GM18519 (cell line): Measurements from ENCODE around the gene IFNGR2.
"Not testable (repeated sequence)": the region's sequence is repeated elsewhere in the genome, so short reads cannot be mapped to it uniquely, and the experiment has no call there.

Experiments
- ATAC-seq: cut with Tn5 transposase; IDR thresholded peaks from one replicate; pipeline ENCODE4 v1.9.1; 2021; ENCODE audit warnings: mild to moderate bottlenecking, moderate library complexity; ENCODE audit not compliant: unreplicated experiment, low FRiP score

The IFNGR2 gene

DNA sequence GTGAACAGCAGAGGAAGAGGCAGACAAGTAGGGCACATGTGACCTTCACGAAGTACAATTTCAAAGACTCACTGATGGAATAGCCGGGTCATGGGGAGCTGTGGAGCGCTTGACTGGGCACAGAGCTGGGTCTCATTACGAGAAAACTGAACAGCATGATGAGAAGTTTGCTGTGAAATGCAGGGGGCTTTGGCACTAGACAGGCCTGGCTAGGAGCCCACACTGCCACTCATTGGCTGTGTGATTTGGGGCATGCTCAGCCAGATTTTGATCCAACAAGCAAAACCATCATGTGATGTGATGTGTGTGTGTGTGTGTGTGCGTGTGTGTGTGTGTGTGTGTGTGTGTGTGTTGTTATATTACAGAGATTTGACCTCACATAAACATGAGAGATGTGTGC is 4.9 kb upstream of the IFNGR2 start:
- ATAC-seq = no peak

DNA sequence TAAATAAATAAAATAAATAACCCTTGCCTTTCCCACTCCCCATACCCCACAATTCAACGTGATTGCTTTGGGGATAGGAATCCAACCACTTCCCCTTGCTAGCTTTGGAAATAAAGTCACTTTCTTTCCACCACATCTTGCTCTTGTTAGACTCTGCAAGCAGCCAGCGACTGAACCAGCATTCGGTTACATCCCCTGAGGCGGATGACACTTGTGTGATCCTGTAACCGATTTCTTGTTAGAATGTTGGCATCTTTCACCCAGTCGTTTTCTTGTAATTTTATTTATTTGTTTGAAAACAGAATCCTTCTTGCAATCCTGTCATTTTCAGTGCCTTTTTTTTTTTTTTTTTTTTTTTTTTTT is 1.6 kb upstream of the IFNGR2 start:
- no peak for ATAC-seq

DNA sequence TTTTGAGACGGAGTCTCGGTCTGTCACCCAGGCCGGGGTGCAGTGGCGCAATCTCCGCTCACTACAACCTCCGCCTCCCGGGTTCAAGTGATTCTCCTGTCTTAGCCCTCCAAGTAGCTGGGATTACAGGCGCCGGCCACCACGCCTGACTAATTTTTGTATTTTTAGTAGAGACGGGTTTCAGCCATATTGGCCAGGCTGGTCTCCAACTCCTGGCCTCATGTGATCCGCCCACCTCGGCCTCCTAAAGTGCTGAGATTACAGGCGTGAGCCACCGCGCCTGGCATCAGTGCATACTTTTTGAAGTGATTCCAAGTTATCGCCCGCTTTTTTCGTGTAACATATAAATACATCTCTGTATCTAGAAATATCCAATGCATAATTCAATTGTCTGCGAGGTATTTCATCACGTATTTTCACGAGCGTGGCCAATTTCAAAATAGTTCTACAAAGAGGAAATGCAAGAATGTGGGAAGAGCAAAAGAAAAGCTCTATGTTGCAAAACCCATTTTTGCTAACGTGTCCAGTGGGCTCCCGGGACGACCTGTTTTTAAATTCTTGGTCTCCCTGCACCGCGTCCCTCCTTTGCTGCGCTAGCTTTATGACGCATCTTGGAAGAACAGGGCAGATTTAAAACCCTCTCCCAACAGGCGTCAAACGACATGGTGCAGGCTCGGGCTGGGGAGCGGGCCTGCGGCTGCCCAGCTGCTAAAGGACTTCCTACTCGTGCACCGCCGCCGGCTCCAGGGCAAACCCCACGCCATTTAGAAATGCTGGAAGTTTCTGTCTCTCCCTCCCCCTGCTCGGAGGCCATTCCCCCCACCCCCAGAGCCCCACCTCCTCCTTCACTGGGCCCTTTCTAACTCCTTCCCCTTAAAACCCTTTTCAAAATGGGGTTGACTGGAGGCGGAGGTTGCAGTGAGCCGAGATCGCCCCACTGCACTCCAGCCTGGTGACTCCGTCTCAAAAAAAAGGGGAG is 923 bp upstream of the IFNGR2 start:
- no peak for ATAC-seq

DNA sequence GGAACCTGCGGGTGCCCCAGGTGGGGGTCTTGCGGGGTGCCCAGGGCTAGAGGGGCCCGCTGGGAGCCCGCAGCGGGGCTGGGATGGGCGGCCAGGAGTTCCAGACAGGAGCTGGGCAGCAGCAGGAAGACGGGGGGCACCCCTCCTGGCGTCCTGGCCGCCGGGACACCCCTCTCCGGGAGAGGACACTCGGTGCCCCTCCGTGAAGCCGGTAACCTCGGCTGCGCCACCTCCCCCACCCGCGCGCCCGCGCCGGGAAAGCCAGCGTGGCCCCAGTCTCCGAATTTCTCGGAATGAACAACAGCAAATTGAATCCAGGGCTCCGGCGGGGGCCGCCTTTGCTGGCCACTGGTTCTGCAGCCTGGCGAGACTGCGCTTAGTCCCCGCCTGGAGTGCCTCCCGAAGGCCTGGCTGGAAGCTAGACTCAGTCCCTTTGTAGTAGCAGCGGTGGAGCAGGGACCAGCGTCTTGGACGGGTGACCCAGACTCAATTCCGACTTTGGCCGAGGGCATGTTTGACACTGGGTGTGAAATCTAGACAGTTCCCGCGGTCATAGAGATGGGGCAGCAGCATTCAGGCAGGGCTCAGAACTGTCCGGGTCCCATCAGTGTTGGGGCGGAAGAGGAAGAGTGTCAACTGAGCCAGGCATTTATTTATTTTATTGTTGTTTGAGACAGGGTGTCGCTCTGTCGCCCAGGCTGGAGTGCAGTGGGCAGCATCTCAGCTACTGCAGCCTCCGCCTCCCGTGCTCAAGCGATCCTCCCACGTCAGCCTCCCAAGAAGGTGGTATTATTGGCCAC is 773 bp downstream of the IFNGR2 start:
- ATAC-seq = no peak

DNA sequence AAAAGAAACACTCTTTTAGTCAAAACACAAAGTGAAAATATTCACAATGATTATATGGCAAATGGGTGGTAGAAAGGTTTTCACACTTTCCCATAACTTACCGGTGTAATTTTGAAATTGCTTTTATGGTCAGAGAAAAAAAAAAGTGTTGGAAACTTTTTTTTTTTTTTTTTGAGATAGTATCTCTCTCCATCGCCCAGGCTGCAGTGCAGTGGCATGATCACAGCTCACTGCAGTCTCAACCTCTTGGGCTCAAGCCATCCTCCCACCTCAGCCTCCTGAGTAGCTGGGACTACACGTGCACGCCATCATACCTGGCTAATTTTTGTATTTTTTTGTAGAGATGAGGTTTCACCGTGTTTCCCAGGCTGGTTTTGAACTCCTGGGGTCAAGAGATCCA is 3.3 kb downstream of the IFNGR2 start:
- no peak for ATAC-seq

DNA sequence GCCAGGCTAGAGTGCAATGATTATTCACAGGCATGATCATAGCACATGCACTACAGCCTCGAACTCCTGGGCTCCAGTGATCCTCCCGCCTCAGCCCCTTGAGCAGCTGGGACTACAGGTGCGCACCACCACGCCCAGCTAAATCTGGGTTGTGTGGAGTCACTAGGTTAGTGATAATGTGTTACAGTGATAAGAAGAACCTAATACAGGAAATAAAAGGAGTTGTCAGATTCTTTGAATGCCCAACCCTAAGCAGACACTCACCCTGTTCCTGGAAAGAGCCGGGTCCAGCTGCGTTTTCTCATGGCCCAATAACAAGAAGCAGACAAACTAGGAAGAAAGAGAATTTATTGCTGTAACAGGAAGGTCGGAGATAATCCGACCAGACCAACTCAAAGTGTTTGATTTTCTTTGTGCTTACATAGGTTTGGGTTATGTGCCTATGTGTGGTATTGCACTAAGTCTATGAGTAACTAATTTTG is 8.8 kb downstream of the IFNGR2 start:
- ATAC-seq = no peak

DNA sequence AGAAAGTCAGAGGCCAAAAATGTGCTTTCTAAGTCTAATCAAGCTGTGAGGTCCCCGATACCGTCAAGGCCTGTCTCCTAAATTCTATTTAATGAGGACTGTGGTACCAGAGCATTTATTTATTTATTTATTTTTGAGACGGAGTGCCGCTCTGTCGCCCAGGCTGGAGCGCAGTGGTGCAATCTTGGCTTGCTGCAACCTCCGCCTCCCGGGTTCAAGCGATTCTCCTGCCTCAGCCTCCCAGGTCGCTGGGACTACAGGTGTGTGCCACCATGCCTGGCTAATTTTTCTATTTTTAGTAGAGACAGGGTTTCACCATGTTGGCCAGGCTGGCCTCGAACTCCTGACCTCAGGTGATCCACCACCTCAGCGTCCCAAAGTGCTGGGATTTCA is 9.2 kb downstream of the IFNGR2 start:
- ATAC-seq = not testable (repeated sequence)

DNA sequence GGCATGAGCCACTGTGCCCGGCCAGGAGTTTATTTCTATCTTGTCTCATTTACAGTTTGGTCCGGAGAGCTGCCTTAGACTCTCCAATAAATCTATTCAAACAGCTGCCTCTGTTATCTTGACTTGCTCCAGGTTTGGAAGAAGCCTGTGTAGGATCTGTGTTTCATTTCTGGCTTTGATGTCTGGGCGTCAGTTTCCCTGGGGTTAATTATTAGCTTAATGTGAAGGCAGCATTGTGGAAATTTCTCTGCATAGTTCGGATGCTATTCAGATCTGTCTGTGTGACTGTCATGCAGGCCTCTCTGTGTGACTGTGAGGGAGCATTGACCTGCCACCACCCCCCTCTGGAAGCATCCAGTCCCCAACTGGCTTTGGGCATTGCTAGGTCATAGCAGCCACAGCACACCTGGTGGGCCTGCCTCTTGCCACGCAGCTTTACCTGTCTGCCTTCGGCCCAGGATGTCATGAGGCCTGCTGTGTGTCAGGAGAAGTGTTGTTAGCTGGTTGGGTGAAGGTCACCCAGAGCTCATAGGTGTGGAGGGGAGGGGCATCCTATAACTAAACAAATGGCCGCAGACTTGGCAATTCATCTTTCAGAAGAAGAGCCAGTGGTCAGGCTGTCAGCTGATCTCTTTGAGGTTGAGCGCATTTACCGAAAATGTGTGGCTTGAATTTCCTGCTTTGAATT is 9.8 kb downstream of the IFNGR2 start:
- no peak for ATAC-seq

DNA sequence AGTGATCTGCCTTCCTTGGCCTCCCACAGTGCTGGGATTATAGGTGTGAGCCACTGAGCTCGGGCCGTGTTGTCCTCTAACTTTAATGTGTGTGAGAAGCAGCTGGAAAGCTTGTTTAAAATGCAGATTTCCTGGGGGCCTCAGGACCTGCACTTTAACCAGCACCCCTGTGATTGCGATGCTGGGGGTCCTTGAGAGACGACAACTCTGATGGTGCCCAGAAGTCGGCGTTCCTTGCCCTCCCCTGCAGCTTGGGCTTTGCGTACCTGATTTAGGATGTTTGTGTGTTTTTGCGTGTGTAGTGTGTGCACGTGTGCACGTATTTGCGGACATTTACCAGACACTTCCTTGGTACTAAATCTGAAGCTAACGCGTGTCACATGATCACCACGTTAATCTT is 10.9 kb downstream of the IFNGR2 start:
- no peak for ATAC-seq

DNA sequence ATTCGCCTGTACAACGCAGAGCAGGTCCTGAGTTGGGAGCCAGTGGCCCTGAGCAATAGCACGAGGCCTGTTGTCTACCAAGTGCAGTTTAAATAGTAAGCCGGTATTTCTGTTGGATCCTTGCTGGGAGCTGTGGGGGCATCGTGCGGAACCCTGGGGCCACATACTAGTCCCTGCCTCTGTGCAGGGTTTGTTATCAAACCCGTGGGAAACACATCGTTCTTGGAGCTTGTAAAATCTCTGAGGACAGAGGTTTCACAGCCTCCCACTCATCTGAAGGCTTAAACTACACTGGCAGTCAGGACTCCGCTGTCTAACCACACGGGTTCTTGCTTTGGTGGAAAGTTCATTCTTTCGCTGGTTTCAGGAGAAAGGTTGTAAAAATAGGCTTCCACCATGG is 11.7 kb downstream of the IFNGR2 start:
- ATAC-seq = no peak

DNA sequence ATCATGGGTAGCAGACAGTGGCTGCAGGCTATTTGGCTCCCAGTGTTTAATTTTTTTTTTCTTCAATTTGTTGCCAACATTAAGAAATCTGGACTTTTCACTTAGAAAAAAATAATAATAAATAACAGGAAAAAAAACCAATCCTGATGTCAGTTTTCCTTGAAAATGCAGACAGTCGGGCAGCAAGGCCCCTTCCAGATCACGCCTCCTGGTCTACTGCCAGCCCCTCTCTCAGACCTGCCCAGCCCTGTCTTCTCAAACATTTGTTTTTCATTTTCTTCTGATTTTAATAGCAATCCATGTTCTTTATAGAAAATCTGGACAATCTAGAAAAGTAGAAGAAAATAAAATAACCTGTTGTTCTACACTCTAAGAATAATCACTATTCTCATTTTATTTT is 15.5 kb downstream of the IFNGR2 start:
- ATAC-seq = no peak

DNA sequence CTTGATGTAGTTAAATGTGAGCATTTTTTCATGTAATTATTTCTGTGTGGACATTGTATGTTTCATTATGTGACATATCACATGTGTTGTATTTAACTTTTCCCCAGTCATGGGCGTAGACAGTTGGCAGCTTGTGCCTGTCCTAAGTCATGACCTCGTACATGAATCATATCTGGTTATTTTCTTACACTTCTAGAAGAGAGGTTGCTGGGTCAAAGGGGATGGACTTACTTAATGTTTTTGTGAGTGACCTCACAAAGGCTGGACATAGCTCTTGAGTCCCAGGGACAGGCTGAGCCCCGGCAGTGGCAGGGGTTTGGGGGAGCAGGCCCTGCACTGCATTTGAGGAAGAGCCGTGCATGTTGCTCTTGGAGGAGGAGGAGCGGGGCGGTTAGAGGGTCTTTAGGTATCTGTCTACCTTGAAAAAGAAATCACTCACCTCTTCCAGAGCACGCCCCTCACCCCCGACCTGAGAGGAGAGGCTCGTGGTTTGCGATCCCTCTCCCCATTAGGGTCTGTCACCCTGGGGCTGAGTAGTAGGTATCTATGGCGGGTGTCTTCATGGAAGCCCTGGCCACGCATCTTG is 16.4 kb downstream of the IFNGR2 start:
- no peak for ATAC-seq

DNA sequence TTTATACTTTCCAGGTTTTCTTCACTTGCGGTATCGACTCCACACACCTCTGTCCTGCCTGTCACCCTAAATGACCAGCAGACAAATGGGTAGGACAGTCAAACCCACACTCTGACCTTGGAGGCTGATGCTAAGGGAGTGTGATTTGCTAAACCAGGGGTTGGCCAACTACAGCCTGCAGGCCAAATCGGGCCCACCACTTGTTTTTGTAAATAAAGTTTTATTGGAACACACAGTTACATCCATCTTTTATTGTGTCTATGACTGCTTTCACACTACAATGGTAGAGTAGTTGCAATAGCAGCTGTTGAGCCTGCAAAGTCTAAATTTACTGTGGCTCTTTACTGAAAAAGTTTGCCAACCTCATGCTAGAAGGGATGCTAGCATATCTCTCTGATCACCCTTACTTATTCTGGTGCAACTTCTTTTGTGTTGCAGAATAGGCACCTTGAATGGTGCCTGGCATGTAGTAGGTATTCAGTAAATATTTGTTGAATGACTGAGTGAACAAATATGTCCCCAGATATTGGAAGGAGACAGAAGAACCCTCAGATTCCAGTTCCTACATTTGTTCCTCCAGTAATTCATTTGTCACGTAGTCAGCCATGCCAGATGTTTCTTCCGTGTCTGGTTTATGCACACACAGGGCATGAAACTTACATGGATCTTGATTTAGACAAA is 18.6 kb downstream of the IFNGR2 start:
- ATAC-seq = no peak

DNA sequence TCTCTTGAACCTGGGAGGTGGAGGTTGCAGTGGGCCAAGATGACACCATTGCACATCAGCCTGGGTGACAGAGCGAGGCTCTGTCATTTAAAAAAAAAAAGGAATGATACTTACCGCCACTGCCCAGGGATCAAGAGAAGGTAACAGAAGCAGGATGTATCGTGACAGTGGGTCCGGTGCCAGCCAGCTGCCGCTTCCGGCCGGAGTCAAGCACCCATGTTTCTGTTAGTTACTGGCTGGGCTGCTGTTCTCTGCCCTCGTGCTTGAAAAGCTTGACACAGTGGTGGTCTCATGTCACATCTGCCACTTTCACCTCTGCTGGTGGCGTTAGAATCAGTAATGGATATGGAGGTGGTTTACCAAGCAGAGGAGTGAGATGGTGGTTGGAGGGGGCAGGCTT is 21.0 kb downstream of the IFNGR2 start:
- no peak for ATAC-seq

DNA sequence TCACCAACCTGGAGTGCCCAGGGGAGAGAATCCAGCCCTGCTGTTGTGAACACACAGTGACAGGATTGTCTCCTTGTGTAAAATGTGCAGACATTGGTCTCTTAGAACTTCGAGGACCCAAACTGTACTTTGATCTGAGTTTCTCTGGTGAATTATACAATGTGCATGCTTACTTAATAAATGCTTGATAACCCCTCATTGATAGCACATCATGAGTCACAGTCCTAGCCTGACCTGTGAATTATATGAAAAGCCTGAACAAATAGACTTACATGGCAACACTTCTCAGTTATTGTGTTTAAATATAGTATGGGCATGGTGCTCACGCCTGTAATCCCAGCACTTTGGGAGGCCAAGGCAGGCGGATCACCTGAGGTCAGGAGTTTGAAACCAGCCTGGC is 22.6 kb downstream of the IFNGR2 start:
- no peak for ATAC-seq

DNA sequence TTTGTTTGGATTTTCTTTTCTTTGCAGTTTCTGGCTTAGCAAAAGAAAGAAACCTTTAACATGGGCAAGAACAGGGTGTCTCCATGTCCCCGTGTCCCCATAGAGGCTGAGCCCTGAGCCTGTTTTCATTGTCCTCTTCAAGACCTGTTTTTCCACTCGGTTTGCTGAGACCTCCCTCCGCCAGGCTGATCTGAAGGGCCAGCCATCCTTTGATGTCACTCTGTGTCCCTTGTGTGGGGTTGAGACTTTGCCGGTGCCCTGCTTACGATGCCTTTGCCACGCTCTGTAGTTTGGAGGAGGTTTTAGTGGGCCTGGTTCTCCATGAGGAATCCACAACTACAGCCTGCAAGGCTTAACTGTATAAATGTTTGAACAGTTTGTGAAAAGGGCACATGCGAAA is 23.8 kb downstream of the IFNGR2 start:
- ATAC-seq = no peak

DNA sequence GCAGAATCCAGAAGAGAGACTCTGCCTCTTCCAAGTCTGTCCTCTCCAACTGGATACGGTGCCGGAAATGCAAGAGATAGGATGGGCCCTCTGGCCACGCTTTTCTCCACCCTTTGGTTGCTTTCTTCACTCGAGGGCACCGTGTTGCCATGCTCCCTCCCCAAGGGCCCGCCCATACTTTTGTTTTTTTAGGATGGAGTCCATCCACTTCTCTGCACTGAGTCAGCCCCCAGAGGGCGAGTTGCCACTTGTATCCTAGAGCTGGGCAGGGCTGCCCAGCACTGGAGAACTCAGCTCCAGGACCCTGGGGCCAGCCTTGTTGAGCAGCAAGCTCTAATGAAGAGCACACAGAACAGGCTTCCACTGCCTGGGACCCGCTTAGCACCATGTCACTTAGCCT is 25.5 kb downstream of the IFNGR2 start:
- ATAC-seq = no peak

DNA sequence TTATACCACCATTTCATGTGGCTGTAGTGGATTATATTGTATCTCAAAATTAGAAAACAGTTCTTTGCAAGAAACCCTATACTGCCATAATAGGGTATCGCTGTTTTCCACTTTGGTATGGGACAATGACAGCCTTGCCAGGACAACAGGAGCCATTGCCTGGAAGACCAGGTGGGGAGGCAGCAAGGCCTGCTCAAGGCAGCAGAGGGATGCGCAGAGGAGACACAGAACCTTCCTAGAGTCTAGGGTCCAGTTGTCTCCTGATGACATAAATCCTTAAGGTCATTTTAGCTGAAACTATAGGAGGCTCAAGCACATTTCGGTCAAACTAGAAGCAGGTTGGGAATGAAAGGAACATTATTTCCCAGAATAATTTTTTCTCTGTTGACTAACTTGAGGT is 27.6 kb downstream of the IFNGR2 start:
- ATAC-seq = no peak

DNA sequence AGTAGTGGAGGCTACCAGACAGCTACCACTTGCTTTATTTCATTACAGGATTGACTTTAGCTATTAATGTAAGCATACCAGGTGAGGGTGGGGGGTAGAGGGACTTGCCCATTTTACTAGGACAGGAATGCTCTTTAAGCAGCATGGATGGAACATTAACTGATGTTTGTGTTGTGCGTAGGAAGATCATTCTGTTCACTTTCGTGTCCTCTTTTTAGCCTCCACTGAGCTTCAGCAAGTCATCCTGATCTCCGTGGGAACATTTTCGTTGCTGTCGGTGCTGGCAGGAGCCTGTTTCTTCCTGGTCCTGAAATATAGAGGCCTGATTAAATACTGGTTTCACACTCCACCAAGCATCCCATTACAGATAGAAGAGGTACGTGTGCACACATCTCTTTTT is 29.3 kb downstream of the IFNGR2 start:
- ATAC-seq = no peak

DNA sequence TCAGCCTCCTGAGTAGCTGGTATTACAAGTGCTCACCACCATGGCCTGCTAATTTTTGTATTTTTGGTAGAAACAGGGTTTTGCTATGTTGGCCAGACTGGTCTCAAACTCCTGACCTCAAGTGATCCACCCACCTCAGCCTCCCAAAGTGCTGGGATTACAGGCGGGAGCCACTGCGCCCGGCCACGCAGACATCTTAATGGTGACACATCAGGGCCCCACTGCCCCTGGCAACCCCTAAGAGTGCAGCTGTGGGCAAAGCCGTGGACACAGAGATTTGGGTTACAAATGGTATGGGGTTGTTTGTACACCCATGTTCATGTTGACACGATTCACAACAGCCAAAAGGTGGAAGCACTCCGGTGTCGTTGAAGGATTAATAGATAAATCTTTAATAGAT is 29.8 kb downstream of the IFNGR2 start:
- ATAC-seq = no peak
